Rectal smooth muscle tissue (tissue), 1 donor: ENCODE results near the gene NRDC.

ENCODE experiments used
- H3K27ac ChIP-seq: one replicate; pipeline ENCODE4 v1.7.0; 2013; ENCODE audit warnings: low read depth, low read length, inconsistent platforms
- H3K27me3 ChIP-seq: one replicate; pipeline ENCODE4 v1.7.0; 2013; ENCODE audit warnings: low read length; ENCODE audit not compliant: control insufficient read depth, insufficient read depth
- H3K36me3 ChIP-seq: one replicate; pipeline ENCODE4 v1.7.0; 2013; ENCODE audit warnings: low read length; ENCODE audit not compliant: control insufficient read depth, insufficient read depth
- H3K4me1 ChIP-seq: one replicate; pipeline ENCODE4 v1.7.0; 2013; ENCODE audit warnings: low read length; ENCODE audit not compliant: control insufficient read depth, insufficient read depth
- H3K4me3 ChIP-seq: one replicate; pipeline ENCODE4 v1.7.0; 2013; ENCODE audit warnings: low read length
- H3K9ac ChIP-seq: one replicate; pipeline ENCODE4 v1.7.0; 2013; ENCODE audit warnings: low read length

NRDC gene

GRCh38 chr1:51788938-51789337, 89.6 kb downstream of the NRDC start:
- H3K36me3 ChIP-seq, result peaks cover 27% of the 10 kb centered on the region
- no peak overlapping the region for H3K4me3 ChIP-seq
- H3K27me3 ChIP-seq, result no peaks in the 10 kb centered on the region
- H3K27ac ChIP-seq, result no peak overlapping the region
- H3K4me1 ChIP-seq, result no peaks in the 10 kb centered on the region
- H3K9ac ChIP-seq, result no peak overlapping the region

- Histone ChIP-seq H3K4me1 (no peaks in the 10 kb centered on the region), H3K4me3 (no peak overlapping the region), H3K27ac (no peak overlapping the region), H3K9ac (no peak overlapping the region), H3K27me3 (no peaks in the 10 kb centered on the region), H3K36me3 (peaks cover 11% of the 10 kb centered on the region)
Measured at GRCh38 chr1:51784997-51785421, 93.5 kb downstream of the NRDC start.

GRCh38 chr1:51780927-51781326, 97.6 kb downstream of the NRDC start:
- Histone ChIP-seq H3K27me3 (no peaks in the 10 kb centered on the region), H3K4me1 (no peaks in the 10 kb centered on the region), H3K27ac (no peak overlapping the region), H3K4me3 (no peak overlapping the region), H3K36me3 (peaks cover 3% of the 10 kb centered on the region), H3K9ac (no peak overlapping the region)

GRCh38 chr1:51776408-51776807, 102.1 kb downstream of the NRDC start:
- no peak overlapping the region for H3K4me3 ChIP-seq
- H3K36me3 ChIP-seq, result peaks cover 5% of the 10 kb centered on the region
- no peak overlapping the region for H3K9ac ChIP-seq
- no peaks in the 10 kb centered on the region for H3K27me3 ChIP-seq
- no peak overlapping the region for H3K27ac ChIP-seq
- H3K4me1 ChIP-seq, result no peaks in the 10 kb centered on the region

GRCh38 chr1:51768971-51769588, 109.4 kb downstream of the NRDC start:
- H3K36me3 ChIP-seq, result peaks cover 5% of the 10 kb centered on the region
- H3K4me3 ChIP-seq, result no peak overlapping the region
- H3K9ac ChIP-seq, result no peak overlapping the region
- no peaks in the 10 kb centered on the region for H3K27me3 ChIP-seq
- peaks cover 4% of the 10 kb centered on the region for H3K4me1 ChIP-seq
- H3K27ac ChIP-seq, result no peak overlapping the region

- no peaks in the 10 kb centered on the region for H3K27me3 ChIP-seq
- H3K27ac ChIP-seq, result no peak overlapping the region
- no peak overlapping the region for H3K9ac ChIP-seq
- H3K4me3 ChIP-seq, result no peak overlapping the region
- no peaks in the 10 kb centered on the region for H3K36me3 ChIP-seq
- H3K4me1 ChIP-seq, result no peaks in the 10 kb centered on the region
Measured at GRCh38 chr1:51761351-51761750, 117.2 kb downstream of the NRDC start.

GRCh38 chr1:51760872-51761271, 117.7 kb downstream of the NRDC start:
- Histone ChIP-seq H3K9ac (no peak overlapping the region), H3K36me3 (no peaks in the 10 kb centered on the region), H3K27ac (no peak overlapping the region), H3K4me1 (no peaks in the 10 kb centered on the region), H3K27me3 (no peaks in the 10 kb centered on the region), H3K4me3 (no peak overlapping the region)

GRCh38 chr1:51758310-51758709, 120.2 kb downstream of the NRDC start:
- H3K36me3 ChIP-seq, result no peaks in the 10 kb centered on the region
- no peak overlapping the region for H3K9ac ChIP-seq
- H3K27me3 ChIP-seq, result no peaks in the 10 kb centered on the region
- no peaks in the 10 kb centered on the region for H3K4me1 ChIP-seq
- H3K4me3 ChIP-seq, result no peak overlapping the region
- no peak overlapping the region for H3K27ac ChIP-seq

GRCh38 chr1:51756290-51756689, 122.2 kb downstream of the NRDC start:
- H3K4me3 ChIP-seq, result no peak overlapping the region
- no peak overlapping the region for H3K9ac ChIP-seq
- H3K27me3 ChIP-seq, result no peaks in the 10 kb centered on the region
- H3K27ac ChIP-seq, result no peak overlapping the region
- H3K36me3 ChIP-seq, result peaks cover 2% of the 10 kb centered on the region
- no peaks in the 10 kb centered on the region for H3K4me1 ChIP-seq

GRCh38 chr1:51755437-51755836, 123.1 kb downstream of the NRDC start:
- no peaks in the 10 kb centered on the region for H3K4me1 ChIP-seq
- peaks cover 2% of the 10 kb centered on the region for H3K36me3 ChIP-seq
- no peak overlapping the region for H3K27ac ChIP-seq
- H3K9ac ChIP-seq, result no peak overlapping the region
- no peaks in the 10 kb centered on the region for H3K27me3 ChIP-seq
- no peak overlapping the region for H3K4me3 ChIP-seq

GRCh38 chr1:51754666-51755065, 123.9 kb downstream of the NRDC start:
- Histone ChIP-seq H3K9ac (no peak overlapping the region), H3K4me3 (no peak overlapping the region), H3K27me3 (no peaks in the 10 kb centered on the region), H3K4me1 (no peaks in the 10 kb centered on the region), H3K27ac (no peak overlapping the region), H3K36me3 (peaks cover 2% of the 10 kb centered on the region)

GRCh38 chr1:51753969-51754368, 124.6 kb downstream of the NRDC start:
- Histone ChIP-seq H3K4me3 (no peak overlapping the region), H3K36me3 (peaks cover 2% of the 10 kb centered on the region), H3K9ac (no peak overlapping the region), H3K4me1 (no peaks in the 10 kb centered on the region), H3K27ac (no peak overlapping the region), H3K27me3 (no peaks in the 10 kb centered on the region)

- Histone ChIP-seq H3K36me3 (peaks cover 2% of the 10 kb centered on the region), H3K27ac (no peak overlapping the region), H3K27me3 (no peaks in the 10 kb centered on the region), H3K4me3 (no peak overlapping the region), H3K9ac (no peak overlapping the region), H3K4me1 (no peaks in the 10 kb centered on the region)
Measured at GRCh38 chr1:51752073-51752948, 126.2 kb downstream of the NRDC start.
